Measurements from ENCODE around the gene RPS6KC1.

The RPS6KC1 gene

DNA sequence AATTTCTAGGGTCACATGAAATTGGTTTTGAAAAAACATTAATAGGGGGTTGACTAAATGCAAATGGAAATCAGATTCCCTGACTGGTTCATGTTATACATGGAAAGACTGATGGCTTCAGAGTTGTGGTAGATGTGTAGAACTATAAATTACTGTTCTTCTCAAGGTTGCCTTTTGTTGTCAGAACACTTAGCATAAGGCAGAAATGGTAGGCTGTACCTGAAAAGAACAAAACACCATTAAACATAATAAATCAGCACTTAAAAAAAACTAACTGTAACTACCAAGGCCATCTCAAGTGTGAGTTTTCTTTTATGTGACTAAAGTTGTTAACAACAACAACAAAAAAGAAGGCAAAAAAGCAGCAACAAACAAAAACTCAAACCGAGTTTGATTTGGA, 111.8 kb downstream of the RPS6KC1 start:
- TF ChIP-seq CTCF (IDR thresholded peaks at IDR 0.05; ENCODE audit: control extremely low read depth, extremely low read depth, low read depth, missing control alignments) = no peak
- POLR2A ChIA-PET = no interaction called here
- no peak for DNase-seq (ENCODE audit: extremely low spot score)
- CTCF ChIA-PET = no interaction called here

DNA sequence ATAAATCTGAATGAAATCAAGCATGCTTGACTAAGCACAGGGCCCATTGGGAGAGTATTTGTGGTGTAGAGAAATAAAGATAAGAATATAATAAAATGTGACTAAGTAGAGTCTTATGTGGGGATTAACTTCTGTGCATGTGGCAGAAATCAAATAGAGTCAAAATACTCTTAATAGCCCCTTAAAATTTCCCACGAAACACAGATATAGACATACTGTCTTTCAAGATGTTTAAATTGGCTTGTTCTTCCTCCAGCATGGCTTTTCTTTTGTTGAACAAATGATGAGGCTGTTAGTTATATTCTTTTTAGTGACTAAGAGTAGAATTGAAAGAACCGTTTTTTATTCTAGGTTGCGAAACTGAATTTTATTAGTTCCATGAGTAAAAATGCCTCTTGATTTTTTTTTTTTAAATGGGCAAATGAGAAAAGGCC, 112.3 kb downstream of the RPS6KC1 start:
- ChIA-PET CTCF (no interaction called here), POLR2A (no interaction called here)
- DNase-seq (ENCODE audit: extremely low spot score) = no peak
- no peak for TF ChIP-seq CTCF (IDR thresholded peaks at IDR 0.05; ENCODE audit: control extremely low read depth, extremely low read depth, low read depth, missing control alignments)

GRCh38 chr1:213164561-213164960, 113.5 kb downstream of the RPS6KC1 start:
- DNase-seq (ENCODE audit: extremely low spot score) = no peak
- POLR2A ChIA-PET = no interaction called here
- CTCF ChIA-PET = no interaction called here
- no peak for TF ChIP-seq CTCF (IDR thresholded peaks at IDR 0.05; ENCODE audit: control extremely low read depth, extremely low read depth, low read depth, missing control alignments)

DNA sequence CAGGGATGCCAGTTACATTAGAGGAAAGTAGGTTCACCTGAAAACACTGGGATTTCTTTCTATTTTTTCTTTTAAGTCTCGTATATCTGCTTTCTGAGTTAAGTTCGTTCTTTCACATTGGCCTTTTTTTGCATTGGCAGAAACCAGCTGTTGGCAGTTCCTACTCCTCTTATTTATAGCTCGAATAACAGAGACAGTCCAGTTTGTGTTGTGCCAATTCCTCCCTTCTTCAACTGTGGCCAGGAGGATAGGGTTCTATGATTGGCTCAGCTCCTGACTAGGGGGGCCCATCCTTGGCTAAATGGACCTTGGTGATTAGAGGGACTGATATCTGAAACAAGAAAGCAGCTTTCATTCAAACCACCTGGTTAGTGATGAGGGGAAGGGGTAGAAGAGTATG, 115.8 kb downstream of the RPS6KC1 start:
- TF ChIP-seq CTCF (IDR thresholded peaks at IDR 0.05; ENCODE audit: control extremely low read depth, extremely low read depth, low read depth, missing control alignments) = no peak
- POLR2A ChIA-PET = no interaction called here
- CTCF ChIA-PET = interaction anchor here (1.3 to 2.0 kb wide), 2 partner anchors 9 kb away, joined by 4 to 7 read pairs; no protein-coding TSS in a partner anchor
- DNase-seq (ENCODE audit: extremely low spot score) = no peak

DNA sequence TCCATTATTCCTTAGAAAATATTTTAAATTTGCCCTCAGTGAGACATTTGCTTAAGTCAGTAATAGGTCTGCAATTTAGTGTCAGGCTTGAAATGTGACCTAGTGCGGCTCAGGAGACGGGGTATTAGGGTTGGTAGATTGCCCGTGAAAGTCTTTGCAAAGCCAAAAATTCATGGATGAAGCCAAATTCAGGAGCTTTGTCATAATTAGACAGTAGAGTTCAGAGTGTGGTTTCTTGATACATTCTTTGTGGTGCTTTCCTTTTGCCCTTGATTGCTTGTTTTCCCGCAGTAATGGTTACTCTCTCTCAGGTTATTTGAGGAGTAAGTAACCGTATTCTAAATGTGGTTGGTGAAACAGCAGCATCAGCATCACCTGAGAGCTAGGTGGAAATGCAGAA, 120.7 kb downstream of the RPS6KC1 start:
- CTCF ChIA-PET = no interaction called here
- POLR2A ChIA-PET = no interaction called here
- DNase-seq (ENCODE audit: extremely low spot score) = no peak
- no peak for TF ChIP-seq CTCF (IDR thresholded peaks at IDR 0.05; ENCODE audit: control extremely low read depth, extremely low read depth, low read depth, missing control alignments)

- DNase-seq (ENCODE audit: extremely low spot score) = no peak
- POLR2A ChIA-PET = no interaction called here
- CTCF ChIA-PET = interaction anchor here (1.4 to 2.7 kb wide), 2 partner anchors 10 to 57 kb away, joined by 3 to 7 read pairs; no protein-coding TSS in a partner anchor
- TF ChIP-seq CTCF (IDR thresholded peaks at IDR 0.05; ENCODE audit: control extremely low read depth, extremely low read depth, low read depth, missing control alignments) = no peak
Measured at GRCh38 chr1:213176341-213176740, 125.3 kb downstream of the RPS6KC1 start.

DNA sequence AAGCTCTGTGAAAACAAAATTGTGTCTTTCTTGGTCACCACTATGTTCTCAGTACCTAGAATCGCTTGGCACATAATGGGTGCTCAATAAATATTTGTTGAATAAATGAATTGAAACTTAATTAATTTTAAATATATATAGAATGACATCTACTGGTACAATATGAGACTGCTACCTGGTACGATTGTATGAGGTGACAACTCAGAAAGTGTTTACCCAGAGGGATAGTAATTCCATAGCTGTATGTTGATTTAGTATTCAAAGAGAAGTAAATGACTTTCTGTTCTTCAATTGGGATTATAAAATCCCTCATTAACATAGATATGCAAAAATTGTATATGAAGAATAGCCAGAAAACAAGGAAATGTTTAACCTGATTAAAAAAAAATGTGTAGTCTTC, 128.7 kb downstream of the RPS6KC1 start:
- CTCF ChIA-PET = no interaction called here
- no peak for TF ChIP-seq CTCF (IDR thresholded peaks at IDR 0.05; ENCODE audit: control extremely low read depth, extremely low read depth, low read depth, missing control alignments)
- POLR2A ChIA-PET = no interaction called here
- DNase-seq (ENCODE audit: extremely low spot score) = no peak
